ENCODE measurements around the gene CDHR4. TPM values are rescaled to one million over a fixed set of nuclear protein-coding genes. Genes with fewer than 3 reads are reported as not detected.

The CDHR4 gene
- total RNA-seq, 1 experiment from 2014 or later: not detected

- H2BK20ac ChIP-seq (ENCODE audit: low read depth, low read length, poor library complexity, severe bottlenecking): no peak overlapping the region
- TF ChIP-seq, protein P1, sequence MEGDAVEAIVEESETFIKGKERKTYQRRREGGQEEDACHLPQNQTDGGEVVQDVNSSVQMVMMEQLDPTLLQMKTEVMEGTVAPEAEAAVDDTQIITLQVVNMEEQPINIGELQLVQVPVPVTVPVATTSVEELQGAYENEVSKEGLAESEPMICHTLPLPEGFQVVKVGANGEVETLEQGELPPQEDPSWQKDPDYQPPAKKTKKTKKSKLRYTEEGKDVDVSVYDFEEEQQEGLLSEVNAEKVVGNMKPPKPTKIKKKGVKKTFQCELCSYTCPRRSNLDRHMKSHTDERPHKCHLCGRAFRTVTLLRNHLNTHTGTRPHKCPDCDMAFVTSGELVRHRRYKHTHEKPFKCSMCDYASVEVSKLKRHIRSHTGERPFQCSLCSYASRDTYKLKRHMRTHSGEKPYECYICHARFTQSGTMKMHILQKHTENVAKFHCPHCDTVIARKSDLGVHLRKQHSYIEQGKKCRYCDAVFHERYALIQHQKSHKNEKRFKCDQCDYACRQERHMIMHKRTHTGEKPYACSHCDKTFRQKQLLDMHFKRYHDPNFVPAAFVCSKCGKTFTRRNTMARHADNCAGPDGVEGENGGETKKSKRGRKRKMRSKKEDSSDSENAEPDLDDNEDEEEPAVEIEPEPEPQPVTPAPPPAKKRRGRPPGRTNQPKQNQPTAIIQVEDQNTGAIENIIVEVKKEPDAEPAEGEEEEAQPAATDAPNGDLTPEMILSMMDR (conservative IDR thresholded peaks at IDR 0.05): no peak
- WGBS (ENCODE audit: extremely low coverage, insufficient read length, low lambda C conversion rate): no CpG with 5 or more reads among the region's 24 CpGs
Observed at GRCh38 chr3:49794926-49795905, 4.5 kb downstream of the CDHR4 start.

More at GRCh38 chr3:49794926-49795905, 4.5 kb downstream of the CDHR4 start:
- Histone ChIP-seq H4K8ac (replicated peaks; ENCODE audit: insufficient read length, low read depth, low read length) (no peak overlapping the region), H4K5ac (ENCODE audit: insufficient read length, low read depth, low read length) (no peak overlapping the region), H3K23me2 (ENCODE audit: insufficient read length, low read depth, low read length, poor library complexity, severe bottlenecking) (no peaks in the 10 kb centered on the region), H3K79me2 (ENCODE audit: insufficient read depth, low read length) (no peaks in the 10 kb centered on the region), H4K20me1 (ENCODE audit: control insufficient read depth, insufficient read depth, insufficient read length) (no peaks in the 10 kb centered on the region), H3K79me1 (ENCODE audit: insufficient read depth, low read depth, low read length, poor library complexity, severe bottlenecking) (no peaks in the 10 kb centered on the region), H2BK15ac (ENCODE audit: low read depth, low read length) (no peak overlapping the region), H3T11ph (ENCODE audit: low read length) (no peak overlapping the region), H3K9me3 (ENCODE audit: control insufficient read depth, low read depth, low read length) (no peaks in the 10 kb centered on the region), H3K27me3 (ENCODE audit: insufficient read depth, low read length) (no peaks in the 10 kb centered on the region; the same call in none of the 2 replicates), H2AK5ac (ENCODE audit: insufficient read length, low read length) (no peak overlapping the region), H3K14ac (ENCODE audit: insufficient read depth, low read length) (no peak overlapping the region), H3K4me1 (ENCODE audit: insufficient read depth, low read length) (no peaks in the 10 kb centered on the region), H2AFZ (ENCODE audit: low read length) (no peak overlapping the region), H2BK5ac (ENCODE audit: insufficient read length, low read length) (no peak overlapping the region), H3K9ac (ENCODE audit: extremely low read depth, insufficient read length, low read length) (no peak overlapping the region), H3K27ac (ENCODE audit: insufficient read length, low read depth, low read length) (no peak overlapping the region), H2BK120ac (ENCODE audit: low read depth, low read length, poor library complexity, severe bottlenecking) (no peak overlapping the region), H2BK12ac (ENCODE audit: insufficient read length, low read depth, low read length) (no peak overlapping the region), H3K4me2 (ENCODE audit: insufficient read depth, insufficient read length, low read length) (no peak overlapping the region), H3K56ac (ENCODE audit: insufficient read length, low read depth, low read length) (no peak overlapping the region), H3K23ac (ENCODE audit: insufficient read length, low read depth, low read length) (no peak overlapping the region), H4K91ac (ENCODE audit: insufficient read length, low read depth, low read length) (no peak overlapping the region), H3K18ac (ENCODE audit: insufficient read length, low read depth, low read length) (no peak overlapping the region), H3K4ac (ENCODE audit: low read depth, low read length) (no peak overlapping the region)
- H3K36me3 Mint-ChIP-seq (ENCODE audit: insufficient read depth in 1 of 3, low read depth in 3 of 3): no peaks in the 10 kb centered on the region
- peaks cover 3 to 8% of the 10 kb centered on the region in 2 experiments; a peak in 2 of 4 replicates for H3K4me1 Mint-ChIP-seq
- no peak overlapping the region for H3K4me3 Mint-ChIP-seq
- H3K27ac Mint-ChIP-seq: peak overlapping the region in 1 of 3 experiments; percentile 22; a peak in 1 of 7 replicates
- H3K27me3 Mint-ChIP-seq (ENCODE audit: low read depth): peaks cover 14% of the 10 kb centered on the region
- H3K9me3 Mint-ChIP-seq: no peaks in the 10 kb centered on the region
- DNase-seq: no peak

Measured in H9 (cell line).